Neural cell (in vitro differentiated cells): ENCODE results near the gene F11R. TPM values are rescaled to one million over a fixed set of nuclear protein-coding genes. Genes with fewer than 3 reads are reported as not detected.
A peak's percentile ranks its signal among the peaks of the same experiment; 100 is the strongest.
"Not testable (repeated sequence)": the region's sequence is repeated elsewhere in the genome, so short reads cannot be mapped to it uniquely, and the experiment has no call there.

ENCODE experiments used
- H2AFZ ChIP-seq: fragments of 200-600, 300-800 bp; sonication (generic), shearing (Covaris generic); 2 replicates; pipeline ENCODE4 v1.6.0; 2014; ENCODE audit warnings: low read depth, mild to moderate bottlenecking, antibody characterized with exemption, low read length, moderate library complexity
- H3F3A ChIP-seq: fragments of 200-600 bp; shearing (Covaris generic); 2 replicates; pipeline ENCODE4 v1.6.1; 2016; ENCODE audit warnings: mild to moderate bottlenecking, moderate library complexity, mixed read lengths, antibody characterized with exemption, low read length; ENCODE audit not compliant: insufficient read depth, poor library complexity, severe bottlenecking
- H3K27ac ChIP-seq: fragments of 200-600, 300-800 bp; sonication (generic), shearing (Covaris generic); 2 replicates; pipeline ENCODE4 v1.5.1; 2014; ENCODE audit warnings: mild to moderate bottlenecking, low read length, moderate library complexity
- H3K27me3 ChIP-seq: fragments of 300-800, 200-600 bp; sonication (generic), shearing (Covaris generic); 2 replicates; pipeline ENCODE4 v1.6.0; 2014; ENCODE audit warnings: mild to moderate bottlenecking, low read depth, low read length, moderate library complexity; ENCODE audit not compliant: insufficient read depth
- H3K36me3 ChIP-seq: fragments of 300-800, 200-600 bp; sonication (generic), shearing (Covaris generic); 2 replicates; pipeline ENCODE4 v1.5.1; 2014; ENCODE audit warnings: mild to moderate bottlenecking, antibody characterized with exemption, low read length, moderate library complexity; ENCODE audit not compliant: insufficient read depth
- H3K4me2 ChIP-seq: fragments of 300-800, 200-600 bp; sonication (generic), shearing (Covaris generic); 2 replicates; pipeline ENCODE4 v1.6.0; 2014; ENCODE audit warnings: mild to moderate bottlenecking, low read length
- H3K4me3 ChIP-seq: fragments of 300-800, 200-600 bp; sonication (generic), shearing (Covaris generic); 2 replicates; pipeline ENCODE4 v1.5.1; 2014; ENCODE audit warnings: mild to moderate bottlenecking, low read length, moderate library complexity
- H3K79me2 ChIP-seq: fragments of 200-600 bp; shearing (Covaris generic); replicated peaks from 2 replicates; pipeline ENCODE4 v1.6.0; 2014; ENCODE audit warnings: mild to moderate bottlenecking, low read length, moderate library complexity; ENCODE audit not compliant: insufficient read depth
- H3K9ac ChIP-seq: fragments of 300-800, 200-600 bp; sonication (generic), shearing (Covaris generic); 2 replicates; pipeline ENCODE4 v1.6.1; 2016; ENCODE audit warnings: mild to moderate bottlenecking, low read length, mixed read lengths
- H3K9me2 ChIP-seq: fragments of 200-600 bp; shearing (Covaris generic); 2 replicates; pipeline ENCODE4 v1.6.1; 2016; ENCODE audit warnings: mild to moderate bottlenecking, low read length, mixed read lengths; ENCODE audit not compliant: insufficient read depth
- H3K9me3 ChIP-seq: fragments of 200-600, 300-800 bp; sonication (generic), shearing (Covaris generic); 2 replicates; pipeline ENCODE4 v1.6.1; 2016; ENCODE audit warnings: mild to moderate bottlenecking, mixed run types, low read length, moderate library complexity, mixed read lengths
- H4K20me1 ChIP-seq: fragments of 200-600 bp; shearing (Covaris generic); 2 replicates; pipeline ENCODE4 v1.6.1; 2016; ENCODE audit warnings: mild to moderate bottlenecking, mixed run types; ENCODE audit not compliant: insufficient read depth
- CTCF ChIP-seq: fragments of 450-650 bp; IDR thresholded peaks from 2 replicates; pipeline ENCODE4 v1.5.1; 2014; ENCODE audit warnings: antibody characterized with exemption, mild to moderate bottlenecking, moderate library complexity; ENCODE audit not compliant: poor library complexity, severe bottlenecking
- EP300 ChIP-seq: fragments of 450-650 bp; conservative IDR thresholded peaks from 2 replicates; pipeline ENCODE4 v1.6.1; 2014; ENCODE audit warnings: antibody characterized with exemption, mild to moderate bottlenecking, moderate library complexity; ENCODE audit not compliant: poor library complexity, severe bottlenecking
- EZH2 ChIP-seq: fragments of 200-600, 300-800 bp; shearing (Covaris generic), sonication (generic); IDR thresholded peaks from 2 replicates; pipeline ENCODE4 v1.6.1; 2014; ENCODE audit warnings: antibody characterized with exemption, low read length, borderline replicate concordance, mild to moderate bottlenecking; ENCODE audit not compliant: insufficient read depth, poor library complexity, severe bottlenecking
- MXI1 ChIP-seq: fragments of 450-650 bp; conservative IDR thresholded peaks from 2 replicates; pipeline ENCODE4 v1.6.1; 2014; ENCODE audit warnings: antibody characterized with exemption, mild to moderate bottlenecking; ENCODE audit not compliant: poor library complexity, severe bottlenecking
- POLR2AphosphoS5 ChIP-seq: IDR thresholded peaks from 2 replicates; pipeline ENCODE4 v1.6.1; 2012
- RAD21 ChIP-seq: fragments of 450-650 bp; conservative IDR thresholded peaks from 2 replicates; pipeline ENCODE4 v1.6.1; 2014; ENCODE audit warnings: antibody characterized with exemption, mild to moderate bottlenecking, moderate library complexity
- REST ChIP-seq: IDR thresholded peaks from 2 replicates; pipeline ENCODE4 v1.6.1; 2012; ENCODE audit warnings: borderline replicate concordance
- SMC3 ChIP-seq: fragments of 450-650 bp; conservative IDR thresholded peaks from 2 replicates; pipeline ENCODE4 v1.6.1; 2014; ENCODE audit warnings: antibody characterized with exemption, mild to moderate bottlenecking, moderate library complexity; ENCODE audit not compliant: poor library complexity
- TAF1 ChIP-seq: IDR thresholded peaks from 2 replicates; pipeline ENCODE4 v1.6.1; 2012; ENCODE audit warnings: low read depth
- polyA plus RNA-seq: library from polyadenylated mRNA; depleted of rRNA; stranded (reverse); fragments of >200 nt; gene quantifications from 2 replicates; pipeline ENCODE4 v1.2.3, GENCODE V29; 2014

Gene F11R
- polyA plus RNA-seq, 1 donor from 2014 or later, result 7.3 TPM

GRCh38 chr1:161019751-161020495, 1.0 kb downstream of the F11R start:
- TF ChIP-seq REST, result no peak
- no peak for TF ChIP-seq EZH2
- TF ChIP-seq EP300, result no peak
- TF ChIP-seq SMC3, result no peak
- no peak for TF ChIP-seq CTCF
- TF ChIP-seq MXI1, result no peak
- TF ChIP-seq POLR2AphosphoS5, result no peak
- no peak for TF ChIP-seq RAD21
- TF ChIP-seq TAF1, result no peak
- H3K27ac ChIP-seq, result no peak overlapping the region
- H3K27me3 ChIP-seq, result peaks cover 28% of the 10 kb centered on the region
- H3K9me2 ChIP-seq, result no peaks in the 10 kb centered on the region
- H3K9ac ChIP-seq, result no peak overlapping the region
- no peaks in the 10 kb centered on the region for H3K36me3 ChIP-seq
- no peak overlapping the region for H2AFZ ChIP-seq
- H3F3A ChIP-seq, result no peaks in the 10 kb centered on the region
- peak overlapping the region; percentile 71 for H3K4me3 ChIP-seq
- H3K9me3 ChIP-seq, result no peaks in the 10 kb centered on the region
- H3K79me2 ChIP-seq, result no peaks in the 10 kb centered on the region
- H4K20me1 ChIP-seq, result no peaks in the 10 kb centered on the region
- peak overlapping the region; percentile 43 for H3K4me2 ChIP-seq

- not testable (repeated sequence) for H3K36me3 ChIP-seq, H3K9ac ChIP-seq, H3K27ac ChIP-seq, H4K20me1 ChIP-seq, H3K9me2 ChIP-seq, H3K9me3 ChIP-seq, H3F3A ChIP-seq, H2AFZ ChIP-seq, H3K4me3 ChIP-seq, H3K79me2 ChIP-seq, H3K4me2 ChIP-seq
- H3K27me3 ChIP-seq, result peaks cover 28% of the 10 kb centered on the region
These were observed 1.8 kb downstream of the F11R start for GRCh38 chr1:161019111-161019660.

GRCh38 chr1:161018631-161018930, 2.4 kb downstream of the F11R start:
- Histone ChIP-seq H3K4me3 (no peak overlapping the region), H3K9ac (no peak overlapping the region), H3K4me2 (no peak overlapping the region), H3F3A (no peaks in the 10 kb centered on the region), H3K27me3 (peaks cover 28% of the 10 kb centered on the region), H3K9me2 (no peaks in the 10 kb centered on the region), H3K79me2 (no peaks in the 10 kb centered on the region), H4K20me1 (no peaks in the 10 kb centered on the region), H3K9me3 (no peaks in the 10 kb centered on the region), H3K27ac (no peak overlapping the region), H2AFZ (no peak overlapping the region), H3K36me3 (no peaks in the 10 kb centered on the region)
- TF ChIP-seq MXI1 (no peak), SMC3 (no peak), REST (no peak), POLR2AphosphoS5 (no peak), EZH2 (no peak), CTCF (no peak), TAF1 (no peak), EP300 (no peak), RAD21 (no peak)
